HAP-1 (cell line): ENCODE data around the gene NTM.

ENCODE experiments used
- DNase-seq, 2 experiments: peaks; one replicate each; pipeline ENCODE4 v3.0.0-alpha.2; 2016 to 2020; ENCODE audit warnings: low spot score in 2 of 2
- H3K27me3 ChIP-seq: fragments of 250-450 bp; sonication (Bioruptor Pico); 2 replicates; pipeline ENCODE4 v1.5.1; 2020; ENCODE audit warnings: low read depth, mild to moderate bottlenecking, moderate library complexity
- H3K36me3 ChIP-seq: fragments of 250-450 bp; sonication (Bioruptor Pico); replicated peaks from 2 replicates; pipeline ENCODE4 v1.5.1; 2020; ENCODE audit warnings: mild to moderate bottlenecking
- H3K4me1 ChIP-seq: fragments of 250-450 bp; sonication (Bioruptor Pico); 2 replicates; pipeline ENCODE4 v1.5.1; 2020; ENCODE audit warnings: mild to moderate bottlenecking
- H3K4me3 ChIP-seq: fragments of 250-450 bp; sonication (Bioruptor Pico); 2 replicates; pipeline ENCODE4 v1.5.1; 2020; ENCODE audit warnings: mild to moderate bottlenecking, moderate library complexity
- H3K9me3 ChIP-seq: fragments of 250-450 bp; sonication (Bioruptor Pico); 2 replicates; pipeline ENCODE4 v1.5.1; 2020; ENCODE audit warnings: mild to moderate bottlenecking, moderate library complexity
- in situ Hi-C: fragments of 300-500 bp; cut with MboI; formaldehyde crosslinking; loops from 3 replicates; pipeline ENCODE4 v1.14.3; 2020; ENCODE audit warnings: low sequenced_read_pairs, inconsistent platforms, mixed read lengths

The NTM gene

GRCh38 chr11:131615611-131616010 lies 245.2 kb downstream of the NTM start:
- Histone ChIP-seq H3K4me3 (no peak overlapping the region), H3K4me1 (no peaks in the 10 kb centered on the region), H3K9me3 (no peaks in the 10 kb centered on the region), H3K27me3 (no peaks in the 10 kb centered on the region), H3K36me3 (no peaks in the 10 kb centered on the region)
- in situ Hi-C loops = no loop called here
- DNase-seq = no peak

GRCh38 chr11:131616481-131617140 lies 246.2 kb downstream of the NTM start:
- Histone ChIP-seq H3K4me3 (no peak overlapping the region), H3K4me1 (no peaks in the 10 kb centered on the region), H3K9me3 (no peaks in the 10 kb centered on the region), H3K36me3 (no peaks in the 10 kb centered on the region), H3K27me3 (no peaks in the 10 kb centered on the region)
- DNase-seq = no peak
- in situ Hi-C loops = no loop called here

GRCh38 chr11:131618201-131618600 lies 247.8 kb downstream of the NTM start:
- in situ Hi-C loops = no loop called here
- no peaks in the 10 kb centered on the region for H3K36me3 ChIP-seq
- no peaks in the 10 kb centered on the region for H3K4me1 ChIP-seq
- DNase-seq = no peak
- H3K9me3 ChIP-seq = no peaks in the 10 kb centered on the region
- H3K27me3 ChIP-seq = no peaks in the 10 kb centered on the region
- H3K4me3 ChIP-seq = no peak overlapping the region

GRCh38 chr11:131622193-131622592 lies 251.8 kb downstream of the NTM start:
- H3K27me3 ChIP-seq = no peaks in the 10 kb centered on the region; the same call in 1 of the 2 replicates
- in situ Hi-C loops = no loop called here

GRCh38 chr11:131624531-131624930 lies 254.1 kb downstream of the NTM start:
- in situ Hi-C loops = no loop called here
- Histone ChIP-seq H3K9me3 (no peaks in the 10 kb centered on the region), H3K27me3 (no peaks in the 10 kb centered on the region; the same call in 1 of the 2 replicates), H3K4me3 (no peak overlapping the region), H3K4me1 (no peaks in the 10 kb centered on the region), H3K36me3 (no peaks in the 10 kb centered on the region)
- no peak for DNase-seq

More at GRCh38 chr11:131622193-131622592, 251.8 kb downstream of the NTM start:
- Histone ChIP-seq H3K36me3 (no peaks in the 10 kb centered on the region), H3K4me3 (no peak overlapping the region), H3K9me3 (no peaks in the 10 kb centered on the region), H3K4me1 (no peaks in the 10 kb centered on the region)
- no peak for DNase-seq

GRCh38 chr11:131626788-131627187 lies 256.4 kb downstream of the NTM start:
- in situ Hi-C loops = no loop called here
- no peaks in the 10 kb centered on the region; the same call in 1 of the 2 replicates for H3K27me3 ChIP-seq
- H3K36me3 ChIP-seq = no peaks in the 10 kb centered on the region
- DNase-seq = no peak
- no peaks in the 10 kb centered on the region for H3K9me3 ChIP-seq
- no peaks in the 10 kb centered on the region for H3K4me1 ChIP-seq
- H3K4me3 ChIP-seq = no peak overlapping the region

GRCh38 chr11:131628739-131629138 lies 258.3 kb downstream of the NTM start:
- DNase-seq = no peak
- no peak overlapping the region for H3K4me3 ChIP-seq
- no peaks in the 10 kb centered on the region; the same call in 1 of the 2 replicates for H3K27me3 ChIP-seq
- no peaks in the 10 kb centered on the region for H3K9me3 ChIP-seq
- no peaks in the 10 kb centered on the region for H3K36me3 ChIP-seq
- in situ Hi-C loops = no loop called here
- no peaks in the 10 kb centered on the region for H3K4me1 ChIP-seq

GRCh38 chr11:131629925-131630540 lies 259.6 kb downstream of the NTM start:
- Histone ChIP-seq H3K36me3 (no peaks in the 10 kb centered on the region), H3K4me1 (no peaks in the 10 kb centered on the region), H3K4me3 (no peak overlapping the region), H3K27me3 (no peaks in the 10 kb centered on the region; the same call in 1 of the 2 replicates), H3K9me3 (no peaks in the 10 kb centered on the region)
- in situ Hi-C loops = no loop called here
- no peak for DNase-seq

GRCh38 chr11:131632971-131633370 lies 262.6 kb downstream of the NTM start:
- in situ Hi-C loops = no loop called here
- Histone ChIP-seq H3K4me3 (no peak overlapping the region), H3K9me3 (no peaks in the 10 kb centered on the region), H3K36me3 (no peaks in the 10 kb centered on the region), H3K27me3 (no peaks in the 10 kb centered on the region), H3K4me1 (no peaks in the 10 kb centered on the region)
- DNase-seq = no peak

- no peak overlapping the region for H3K4me3 ChIP-seq
- no peaks in the 10 kb centered on the region for H3K9me3 ChIP-seq
- H3K4me1 ChIP-seq = no peaks in the 10 kb centered on the region
- H3K27me3 ChIP-seq = no peaks in the 10 kb centered on the region
- no peak for DNase-seq
- no peaks in the 10 kb centered on the region for H3K36me3 ChIP-seq
- in situ Hi-C loops = no loop called here
Observed at GRCh38 chr11:131633921-131634715, 263.7 kb downstream of the NTM start.

GRCh38 chr11:131637469-131638175 lies 267.2 kb downstream of the NTM start:
- H3K4me1 ChIP-seq = no peaks in the 10 kb centered on the region
- no peak for DNase-seq
- no peak overlapping the region for H3K4me3 ChIP-seq
- H3K36me3 ChIP-seq = no peaks in the 10 kb centered on the region
- H3K9me3 ChIP-seq = no peaks in the 10 kb centered on the region
- in situ Hi-C loops = no loop called here
- no peaks in the 10 kb centered on the region for H3K27me3 ChIP-seq

GRCh38 chr11:131638889-131639288 lies 268.5 kb downstream of the NTM start:
- DNase-seq = no peak
- in situ Hi-C loops = no loop called here
- Histone ChIP-seq H3K9me3 (no peaks in the 10 kb centered on the region), H3K27me3 (no peaks in the 10 kb centered on the region), H3K4me1 (no peaks in the 10 kb centered on the region), H3K36me3 (no peaks in the 10 kb centered on the region), H3K4me3 (no peak overlapping the region)

- Histone ChIP-seq H3K4me3 (no peak overlapping the region), H3K27me3 (no peaks in the 10 kb centered on the region), H3K4me1 (no peaks in the 10 kb centered on the region), H3K36me3 (no peaks in the 10 kb centered on the region), H3K9me3 (no peaks in the 10 kb centered on the region)
- DNase-seq = no peak
- in situ Hi-C loops = no loop called here
Observed at GRCh38 chr11:131640320-131640719, 269.9 kb downstream of the NTM start.
